ENCODE data around the gene SEC24C.
A peak's percentile ranks its signal among the peaks of the same experiment; 100 is the strongest.
"Not testable (repeated sequence)": the region's sequence is repeated elsewhere in the genome, so short reads cannot be mapped to it uniquely, and the experiment has no call there.

The SEC24C gene

DNA sequence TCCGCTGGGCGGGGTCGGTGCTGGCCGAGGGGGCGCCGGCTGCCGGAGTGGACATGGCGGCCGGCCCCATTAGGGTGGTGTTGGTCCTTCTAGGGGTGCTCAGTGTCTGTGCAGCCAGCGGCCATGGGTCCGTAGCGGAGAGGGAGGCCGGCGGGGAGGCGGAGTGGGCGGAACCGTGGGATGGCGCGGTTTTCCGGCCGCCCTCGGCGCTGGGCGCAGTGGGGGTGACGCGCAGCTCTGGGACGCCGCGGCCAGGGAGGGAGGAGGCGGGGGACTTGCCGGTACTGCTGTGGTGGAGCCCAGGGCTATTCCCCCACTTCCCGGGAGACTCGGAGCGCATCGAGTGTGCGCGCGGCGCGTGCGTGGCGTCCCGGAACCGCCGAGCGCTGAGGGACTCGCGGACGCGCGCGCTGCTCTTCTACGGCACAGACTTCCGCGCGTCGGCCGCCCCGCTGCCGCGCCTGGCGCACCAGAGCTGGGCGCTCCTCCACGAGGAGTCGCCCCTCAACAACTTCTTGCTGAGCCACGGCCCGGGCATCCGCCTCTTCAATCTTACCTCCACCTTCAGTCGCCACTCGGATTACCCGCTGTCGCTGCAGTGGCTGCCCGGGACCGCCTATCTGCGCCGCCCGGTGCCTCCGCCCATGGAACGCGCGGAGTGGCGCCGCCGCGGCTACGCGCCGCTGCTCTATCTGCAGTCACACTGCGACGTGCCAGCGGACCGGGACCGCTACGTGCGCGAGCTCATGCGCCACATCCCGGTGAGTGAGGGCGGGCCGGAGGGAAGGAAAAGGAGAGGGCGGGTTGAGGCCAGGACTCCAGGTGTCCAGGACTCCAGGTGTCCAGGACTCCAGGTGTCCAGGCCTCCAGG lies 28.3 kb downstream of the SEC24C start:
- no peak for DNase-seq (ENCODE audit: low read depth)

DNA sequence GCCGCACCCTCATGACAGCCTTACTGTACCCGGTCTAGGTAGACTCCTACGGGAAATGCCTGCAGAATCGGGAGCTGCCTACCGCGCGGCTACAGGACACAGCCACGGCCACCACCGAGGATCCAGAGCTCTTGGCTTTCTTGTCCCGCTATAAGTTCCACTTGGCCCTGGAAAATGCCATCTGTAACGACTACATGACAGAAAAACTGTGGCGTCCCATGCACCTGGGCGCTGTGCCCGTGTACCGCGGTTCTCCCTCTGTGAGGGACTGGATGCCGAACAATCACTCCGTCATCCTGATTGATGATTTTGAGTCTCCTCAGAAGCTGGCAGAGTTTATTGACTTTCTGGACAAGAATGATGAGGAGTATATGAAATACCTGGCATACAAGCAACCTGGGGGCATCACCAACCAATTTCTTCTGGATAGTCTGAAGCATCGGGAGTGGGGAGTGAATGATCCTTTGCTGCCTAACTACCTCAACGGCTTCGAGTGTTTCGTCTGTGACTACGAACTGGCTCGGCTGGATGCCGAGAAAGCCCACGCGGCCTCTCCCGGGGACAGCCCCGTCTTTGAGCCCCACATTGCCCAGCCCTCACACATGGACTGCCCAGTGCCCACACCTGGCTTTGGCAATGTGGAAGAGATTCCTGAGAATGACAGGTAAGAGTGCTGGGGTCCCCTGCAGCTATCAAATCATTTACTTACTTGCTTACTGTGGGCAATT lies 29.1 kb downstream of the SEC24C start:
- DNase-seq (ENCODE audit: low read depth): no peak

DNA sequence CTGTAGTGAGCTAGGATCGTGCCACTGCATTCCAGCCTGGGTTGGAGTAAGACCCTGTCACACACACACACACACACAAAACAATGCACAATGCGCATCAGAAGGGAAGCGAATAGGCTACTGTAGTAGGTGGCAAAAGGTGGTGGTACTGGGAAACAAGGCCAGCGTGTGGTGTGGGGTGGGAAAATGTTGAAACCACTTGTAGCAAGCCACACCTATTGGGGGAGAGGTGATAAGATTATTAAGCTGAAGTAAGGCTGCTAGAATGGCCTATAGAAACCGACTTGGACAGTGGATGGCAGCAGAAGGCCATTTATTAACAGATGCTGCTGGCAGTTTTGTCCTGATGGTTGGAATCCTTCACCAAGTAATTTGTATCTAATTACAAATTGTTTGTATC lies 30.5 kb downstream of the SEC24C start:
- DNase-seq (ENCODE audit: low read depth): no peak

DNA sequence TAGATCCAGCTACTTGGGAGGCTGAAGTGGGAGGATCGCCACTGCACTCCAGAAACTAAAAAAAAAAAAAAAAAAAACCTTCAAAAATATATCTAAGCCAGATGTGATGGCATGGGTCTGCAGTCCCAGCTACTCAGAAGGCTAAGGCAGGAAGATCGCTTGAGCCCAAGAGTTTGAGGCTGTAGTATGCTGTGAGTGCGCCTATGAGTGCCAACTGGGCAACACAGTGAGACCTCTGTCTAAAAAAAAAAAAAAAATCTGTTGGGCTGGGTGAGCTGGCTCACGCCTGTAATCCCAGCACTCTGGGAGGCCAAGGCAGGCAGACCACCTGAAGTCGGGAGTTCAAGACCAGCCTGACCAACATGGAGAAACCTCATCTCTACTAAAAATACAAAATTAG lies 34.8 kb downstream of the SEC24C start:
- DNase-seq (ENCODE audit: low read depth): no peak

DNA sequence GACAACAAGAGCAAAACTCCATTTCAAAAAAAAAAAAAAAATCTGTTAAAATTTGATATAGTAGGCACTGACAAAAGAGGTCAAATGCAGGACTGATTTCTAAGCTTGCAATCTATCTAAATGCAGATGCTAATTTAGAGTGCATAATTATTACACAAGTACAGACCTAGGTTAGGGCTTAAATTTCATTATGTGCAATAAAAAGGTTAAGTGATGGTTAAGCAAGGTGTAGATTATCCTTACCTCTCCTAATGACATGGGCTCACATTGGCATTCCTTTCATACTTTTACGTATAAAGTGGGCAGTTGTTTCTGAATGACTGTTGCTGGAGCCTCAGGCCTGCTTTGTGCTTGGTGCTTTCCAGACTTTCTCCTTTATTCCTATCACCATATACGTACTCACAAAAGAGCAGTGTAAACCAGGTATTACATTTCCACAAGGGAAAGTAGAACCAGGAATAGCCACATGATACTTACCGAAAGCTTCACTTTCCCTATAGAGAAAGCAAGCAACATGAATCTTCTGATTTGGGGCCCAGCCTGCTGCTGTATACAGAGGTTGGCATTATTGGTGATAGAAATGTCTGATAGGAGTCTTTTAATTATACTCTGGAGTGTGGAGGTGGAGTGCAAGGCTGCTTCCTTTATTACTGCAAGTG lies 35.5 kb downstream of the SEC24C start:
- DNase-seq (ENCODE audit: low read depth): no peak

DNA sequence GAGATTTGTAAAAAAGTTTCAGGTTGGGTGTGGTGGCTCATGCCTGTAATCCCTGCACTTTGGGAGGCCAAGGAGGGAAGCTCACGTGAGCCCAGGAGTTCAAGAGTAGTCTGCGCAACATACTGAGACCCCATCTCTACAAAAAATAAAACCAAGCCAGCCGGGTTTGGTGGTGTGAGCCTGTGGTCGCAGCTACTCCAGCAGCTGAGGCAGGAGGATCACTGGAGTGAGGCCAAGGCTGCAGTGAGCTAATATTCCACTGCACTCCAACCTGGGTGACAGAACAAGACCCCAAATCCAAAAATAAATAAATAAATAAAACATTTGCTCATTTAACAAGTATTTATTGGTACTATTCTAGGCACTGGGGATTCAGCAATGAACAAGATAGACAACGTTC lies 36.1 kb downstream of the SEC24C start:
- no peak for DNase-seq (ENCODE audit: low read depth)

DNA sequence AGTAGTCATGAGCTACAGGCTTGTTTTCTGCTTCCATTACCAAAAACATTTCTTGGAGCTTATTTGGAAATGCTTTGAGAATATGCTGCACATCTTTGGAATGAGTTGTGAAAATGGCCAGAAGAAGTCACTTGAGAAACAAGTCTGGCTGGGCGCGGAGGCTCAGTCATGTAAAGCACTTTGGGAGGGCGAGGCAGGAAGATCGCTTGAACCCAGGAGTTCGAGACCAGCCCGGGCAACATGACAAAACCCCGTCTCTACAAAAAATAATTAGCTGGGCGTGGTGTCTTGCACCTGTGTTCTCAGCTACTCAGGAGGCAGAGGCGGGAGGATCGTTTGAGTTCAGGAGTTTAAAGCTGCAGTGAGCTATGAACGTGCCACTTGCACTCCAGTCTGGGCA lies 36.8 kb downstream of the SEC24C start:
- DNase-seq (ENCODE audit: low read depth): no peak

DNA sequence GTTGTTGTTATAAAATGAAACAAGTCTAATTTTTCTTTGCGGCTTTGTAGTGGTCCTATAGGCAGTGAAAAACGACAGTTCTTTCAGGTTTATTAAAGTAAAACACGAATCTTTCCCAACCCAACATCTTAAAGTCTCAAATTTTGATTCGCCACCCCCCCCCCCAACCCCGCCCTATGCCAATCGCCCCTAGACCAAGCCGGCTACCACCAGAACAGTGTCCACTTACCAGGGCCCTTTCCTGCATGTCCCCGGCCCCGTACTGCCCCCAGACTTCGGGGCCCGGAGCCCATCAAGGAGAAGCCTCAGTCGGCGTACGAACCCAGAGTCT lies 37.3 kb downstream of the SEC24C start:
- no peak for DNase-seq (ENCODE audit: low read depth)

DNA sequence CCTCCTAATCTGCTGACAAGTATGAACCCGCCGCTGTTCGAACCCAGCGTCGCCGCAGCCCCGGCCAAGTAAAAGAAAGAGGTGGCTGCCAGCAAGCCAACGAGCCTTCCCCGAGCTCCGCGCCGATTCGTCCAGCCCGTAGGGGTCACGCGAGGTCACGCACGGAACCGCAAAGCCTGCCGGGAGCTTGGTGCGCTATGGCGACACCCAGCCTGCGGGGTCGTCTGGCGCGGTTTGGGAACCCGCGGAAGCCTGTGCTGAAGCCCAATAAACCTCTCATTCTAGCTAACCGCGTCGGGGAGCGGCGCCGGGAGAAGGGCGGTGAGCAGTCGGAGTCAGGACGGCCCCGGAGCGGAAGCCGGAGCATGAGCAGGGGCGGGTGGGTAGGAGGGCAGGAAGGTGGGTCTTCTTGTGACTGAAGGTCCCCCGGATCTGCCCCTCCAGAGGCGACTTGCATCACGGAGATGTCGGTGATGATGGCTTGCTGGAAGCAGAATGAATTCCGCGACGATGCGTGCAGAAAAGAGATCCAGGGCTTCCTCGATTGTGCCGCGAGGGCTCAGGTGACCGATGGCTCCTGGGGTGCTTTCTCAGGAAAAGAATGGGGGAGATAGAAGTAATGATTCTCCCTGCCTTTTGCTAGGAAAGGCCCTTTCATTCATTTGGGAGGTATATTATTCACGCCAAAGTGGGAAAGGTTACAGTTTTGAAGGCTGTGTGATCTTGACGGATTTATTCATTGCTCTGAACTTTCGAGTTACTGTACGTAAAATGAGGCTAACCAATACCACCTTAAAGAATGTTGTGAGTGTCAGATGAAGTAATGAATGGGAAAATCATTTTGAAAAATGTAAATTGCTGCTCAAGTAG lies 37.9 kb downstream of the SEC24C start, which contains the start of gene CHCHD1:
Gene CHCHD1, plus strand, starts transcription at position 170 of the 870 bp plus-strand sequence. Its CDS starts 28 bp downstream, at position 198.
- DNase-seq (ENCODE audit: low read depth): peak; percentile 60

DNA sequence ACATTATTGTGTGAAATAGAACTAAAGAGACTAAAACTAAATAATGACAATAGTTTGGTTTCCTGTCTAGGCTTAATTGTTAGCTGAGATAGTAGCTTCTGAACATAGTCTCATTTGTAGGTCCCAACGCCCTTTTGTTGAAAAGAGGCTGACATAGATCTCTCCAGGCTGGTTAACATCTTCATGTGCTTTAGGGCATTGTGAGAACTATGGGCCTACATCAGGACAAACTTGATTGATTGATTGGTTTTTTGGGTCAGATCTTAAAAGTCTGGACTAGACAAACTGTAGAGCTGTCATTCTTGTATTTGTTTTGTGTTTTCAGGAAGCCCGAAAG lies 38.5 kb downstream of the SEC24C start:
- DNase-seq (ENCODE audit: low read depth): no peak

DNA sequence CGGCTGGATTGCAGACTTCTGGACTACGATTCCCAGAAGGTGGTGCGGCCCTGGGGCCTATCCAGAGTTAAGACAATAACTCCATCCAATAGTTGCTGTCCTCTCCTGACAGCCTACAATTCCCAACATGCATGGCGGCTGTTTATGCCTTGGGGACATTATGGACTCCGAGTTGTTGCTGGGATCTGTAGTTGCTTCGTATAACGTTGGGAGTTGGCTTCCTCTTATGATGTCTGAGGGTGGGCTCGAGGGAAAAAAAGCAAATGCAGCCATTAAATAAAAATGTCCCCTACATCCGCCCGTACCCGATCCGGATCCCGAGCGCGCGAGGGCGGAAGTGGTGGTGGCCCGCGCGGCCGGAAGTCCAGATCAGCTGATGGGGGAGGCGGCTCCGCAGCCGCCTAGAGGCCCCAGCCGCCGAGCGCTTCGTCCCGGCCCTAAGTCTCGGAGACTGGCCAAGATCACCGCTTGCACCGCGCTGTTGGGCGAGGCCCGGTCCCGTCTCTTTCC lies 41.1 kb downstream of the SEC24C start, which contains the start of gene ZSWIM8:
Gene ZSWIM8, plus strand, starts transcription at position 396 of the 510 bp plus-strand sequence. CDS start 273 bp downstream, outside the sequence.
- peak; percentile 79 for DNase-seq (ENCODE audit: low read depth)

DNA sequence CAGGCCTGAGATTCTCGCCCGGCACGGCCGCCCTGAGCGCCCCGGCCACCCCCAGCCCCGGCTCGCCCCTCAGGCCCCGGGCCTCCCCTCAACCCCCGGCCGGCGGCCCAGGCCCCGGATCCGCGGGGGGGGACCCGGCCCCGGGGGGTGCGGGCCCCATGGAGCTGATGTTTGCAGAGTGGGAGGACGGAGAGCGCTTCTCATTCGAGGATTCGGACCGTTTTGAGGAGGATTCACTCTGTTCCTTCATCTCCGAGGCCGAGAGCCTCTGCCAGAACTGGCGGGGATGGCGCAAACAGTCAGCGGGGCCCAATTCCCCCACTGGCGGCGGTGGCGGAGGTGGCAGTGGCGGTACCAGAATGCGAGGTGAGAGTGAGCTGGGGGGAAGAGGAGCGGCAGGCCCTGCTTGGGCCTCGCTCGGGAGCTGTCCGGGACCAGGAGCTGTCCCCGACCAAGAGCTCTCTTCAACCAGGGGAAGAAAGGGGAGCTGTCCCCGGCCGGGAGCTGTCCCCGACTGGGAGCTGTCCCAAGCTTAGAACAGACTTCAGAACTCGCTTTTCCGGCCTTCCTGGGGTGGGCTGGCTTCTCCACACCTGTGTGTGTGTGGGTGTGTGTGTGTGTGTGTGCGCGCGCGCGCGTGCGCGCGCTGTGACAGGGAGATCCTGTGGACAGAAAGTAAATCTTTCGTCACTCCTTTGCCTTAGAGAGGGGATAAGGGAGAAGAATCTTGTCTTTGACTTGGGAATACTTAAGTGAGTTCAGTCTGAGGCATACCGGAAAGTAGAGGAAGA lies 41.7 kb downstream of the SEC24C start:
- DNase-seq (ENCODE audit: low read depth): no peak

DNA sequence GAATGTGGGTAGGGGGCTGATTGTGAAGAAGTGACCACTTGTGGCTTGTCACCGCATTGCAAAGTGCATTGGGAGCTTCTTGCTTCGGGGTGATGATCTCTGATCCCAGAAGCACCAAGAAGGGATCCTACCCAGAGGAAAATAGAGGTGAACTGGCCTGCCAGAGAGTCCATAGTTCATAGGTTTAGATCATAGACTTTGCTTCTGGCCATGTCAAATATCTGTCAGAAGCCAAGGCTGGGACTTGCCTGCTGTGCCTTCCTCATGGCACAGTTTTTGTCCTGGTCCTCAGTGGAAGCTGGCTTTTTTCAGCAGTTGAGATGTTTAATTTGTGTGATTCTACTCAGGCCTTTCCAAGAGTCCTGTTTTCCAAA lies 42.3 kb downstream of the SEC24C start:
- no peak for DNase-seq (ENCODE audit: low read depth)

DNA sequence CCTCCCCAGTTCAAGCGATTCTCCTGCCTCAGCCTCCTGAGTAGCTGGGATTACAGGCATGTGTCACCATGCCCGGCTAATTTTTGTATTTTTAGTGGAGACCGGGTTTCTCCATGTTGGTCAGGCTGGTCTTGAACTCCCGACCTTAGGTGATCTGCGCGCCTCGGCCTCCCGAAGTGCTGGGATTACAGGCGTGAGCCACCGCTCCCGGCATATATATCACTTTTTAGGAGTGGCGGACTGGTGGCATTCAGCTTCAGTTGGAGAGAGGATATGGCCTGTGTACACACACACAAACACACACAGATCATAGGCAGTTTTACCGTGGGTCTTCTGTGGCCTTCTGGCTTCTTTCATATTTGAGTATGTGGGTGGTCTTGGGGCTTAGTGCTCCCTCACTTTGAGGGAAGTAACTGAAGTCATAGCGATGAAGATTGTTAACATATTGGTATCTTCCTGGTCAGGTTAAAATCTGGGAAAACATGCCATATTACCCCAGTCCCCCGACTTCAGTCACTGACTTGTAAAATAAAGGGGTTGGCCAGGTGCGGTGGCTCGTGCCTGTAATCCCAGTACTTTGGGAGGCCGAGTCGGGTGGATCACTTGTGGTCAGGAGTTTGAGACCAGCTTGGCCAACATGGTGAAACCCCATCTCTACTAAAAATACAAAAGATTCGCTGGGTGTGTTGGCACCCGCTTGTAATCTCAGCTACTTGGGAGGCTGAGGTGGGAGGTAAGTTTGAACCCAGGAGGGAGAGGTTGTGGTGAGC lies 43.0 kb downstream of the SEC24C start:
- not testable (repeated sequence) for DNase-seq (ENCODE audit: low read depth)

DNA sequence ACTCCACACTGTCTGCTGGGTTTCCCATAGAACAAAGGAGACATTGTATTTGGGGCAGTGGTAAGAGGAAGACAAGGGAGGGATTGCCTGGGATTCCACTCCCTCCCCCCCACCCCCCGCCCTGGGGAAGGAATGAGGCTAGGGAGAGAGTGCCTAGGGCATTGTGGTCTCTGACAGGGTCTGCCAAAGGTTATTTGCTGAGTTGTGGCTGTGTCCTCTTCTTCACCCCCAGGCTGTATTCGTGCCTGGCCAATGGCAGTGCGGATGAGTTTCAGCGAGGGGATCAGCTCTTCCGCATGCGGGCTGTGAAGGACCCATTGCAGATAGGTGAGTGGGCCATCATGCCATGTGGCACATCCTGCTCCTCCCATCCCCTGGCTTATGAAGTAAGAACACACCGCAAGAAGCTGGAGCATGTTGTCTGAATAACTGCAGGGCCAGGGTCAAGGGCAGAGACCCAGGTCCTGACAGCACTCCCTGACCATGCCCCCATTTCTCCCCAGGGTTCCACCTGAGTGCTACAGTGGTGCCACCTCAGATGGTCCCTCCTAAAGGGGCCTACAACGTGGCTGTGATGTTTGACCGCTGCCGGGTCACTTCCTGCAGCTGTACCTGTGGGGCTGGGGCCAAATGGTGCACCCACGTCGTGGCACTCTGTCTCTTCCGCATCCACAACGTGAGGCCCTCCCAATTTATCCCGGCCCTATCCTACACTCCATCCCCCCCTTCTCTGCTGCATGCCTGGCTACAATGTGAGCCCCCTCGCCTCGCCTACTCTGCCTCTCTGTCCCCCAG lies 44.9 kb downstream of the SEC24C start:
- DNase-seq (ENCODE audit: low read depth): no peak

DNA sequence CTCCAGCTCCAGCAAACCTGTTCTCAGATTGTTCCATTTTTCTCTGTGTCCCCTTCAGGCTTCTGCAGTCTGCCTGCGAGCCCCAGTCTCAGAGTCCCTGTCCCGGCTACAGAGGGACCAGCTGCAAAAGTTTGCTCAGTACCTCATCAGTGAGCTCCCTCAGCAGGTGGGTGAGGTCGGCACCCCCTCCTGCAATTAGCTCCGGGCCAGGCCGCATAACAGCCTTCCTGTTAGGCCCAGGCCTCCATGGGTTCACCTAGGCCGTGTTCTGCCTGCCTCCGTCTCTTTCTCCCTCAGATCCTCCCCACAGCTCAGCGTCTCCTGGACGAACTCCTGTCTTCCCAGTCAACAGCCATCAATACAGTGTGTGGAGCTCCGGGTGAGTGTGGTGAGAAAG lies 45.5 kb downstream of the SEC24C start:
- DNase-seq (ENCODE audit: low read depth): no peak

DNA sequence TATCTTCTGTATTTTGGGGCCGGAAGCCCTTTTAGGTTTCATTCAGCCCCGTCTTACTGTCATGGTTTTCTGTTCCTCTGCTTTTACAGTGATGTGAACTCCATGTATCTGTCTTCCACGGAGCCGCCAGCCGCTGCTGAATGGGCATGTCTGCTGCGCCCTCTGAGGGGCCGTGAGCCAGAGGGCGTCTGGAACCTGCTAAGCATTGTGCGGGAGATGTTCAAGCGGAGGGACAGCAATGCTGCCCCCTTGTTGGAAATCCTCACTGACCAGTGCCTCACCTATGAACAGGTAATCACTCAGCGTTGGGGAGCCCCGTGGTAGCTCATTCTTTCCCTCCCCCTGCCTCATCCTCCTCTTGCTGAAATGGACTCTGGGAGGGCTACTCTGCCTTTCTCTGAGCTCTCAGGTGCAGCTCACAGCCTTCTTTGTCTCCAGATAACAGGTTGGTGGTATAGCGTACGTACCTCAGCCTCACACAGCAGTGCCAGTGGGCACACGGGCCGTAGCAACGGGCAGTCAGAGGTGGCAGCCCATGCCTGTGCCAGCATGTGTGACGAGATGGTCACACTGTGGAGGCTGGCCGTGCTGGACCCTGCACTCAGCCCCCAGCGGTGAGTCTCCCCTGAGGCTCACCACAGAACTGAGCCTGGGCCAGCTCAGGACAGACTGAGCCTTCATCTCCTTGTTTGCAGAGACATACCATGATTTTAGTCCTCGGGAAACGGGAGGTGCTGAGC lies 46.9 kb downstream of the SEC24C start:
- DNase-seq (ENCODE audit: low read depth): no peak

DNA sequence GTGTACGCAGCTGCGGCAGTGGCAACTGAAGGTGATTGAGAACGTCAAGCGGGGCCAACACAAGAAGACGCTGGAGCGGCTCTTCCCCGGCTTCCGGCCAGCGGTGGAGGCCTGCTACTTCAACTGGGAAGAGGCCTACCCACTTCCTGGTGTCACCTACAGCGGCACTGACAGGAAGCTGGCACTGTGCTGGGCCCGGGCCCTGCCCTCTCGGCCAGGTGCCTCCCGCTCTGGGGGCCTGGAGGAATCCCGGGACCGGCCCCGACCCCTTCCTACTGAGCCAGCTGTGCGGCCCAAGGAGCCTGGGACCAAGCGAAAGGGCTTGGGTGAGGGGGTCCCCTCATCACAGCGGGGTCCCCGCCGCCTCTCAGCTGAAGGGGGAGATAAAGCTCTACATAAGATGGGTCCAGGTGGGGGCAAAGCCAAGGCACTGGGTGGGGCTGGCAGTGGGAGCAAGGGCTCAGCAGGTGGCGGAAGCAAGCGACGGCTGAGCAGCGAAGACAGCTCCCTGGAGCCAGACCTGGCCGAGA lies 47.8 kb downstream of the SEC24C start:
- DNase-seq (ENCODE audit: low read depth): no peak

Measured in non-pigmented ciliary epithelial cell (primary cell).